Activated CD8-positive, alpha-beta memory T cell treated with anti-CD3 and anti-CD28 coated beads, Interleukin-2, amount 50 U/mL, for 1 hour (primary cell): Measurements from ENCODE around the gene CYB5R4.

Experiments
- DNase-seq: peaks from one replicate; pipeline ENCODE4 v3.0.0-alpha.2; 2020; ENCODE audit errors: extremely low read depth

CYB5R4 gene

GRCh38 chr6:83859410-83860358 is at the start of gene CYB5R4:
CYB5R4 (plus strand) TSS chr6:83859689; CDS start chr6:83859783, 94 bp downstream.
- DNase-seq, result peak; percentile 64

GRCh38 chr6:83812595-83812994 is 46.9 kb upstream of the CYB5R4 start:
- DNase-seq, result no peak

- no peak for DNase-seq
Observed at GRCh38 chr6:83815631-83816272, 43.7 kb upstream of the CYB5R4 start.

GRCh38 chr6:83822629-83823169 is 36.8 kb upstream of the CYB5R4 start:
- DNase-seq, result no peak

- DNase-seq, result no peak
Observed at GRCh38 chr6:83824388-83824801, 35.1 kb upstream of the CYB5R4 start.

- DNase-seq, result no peak
Observed at GRCh38 chr6:83824831-83825230, 34.7 kb upstream of the CYB5R4 start.

GRCh38 chr6:83827050-83827449 is 32.4 kb upstream of the CYB5R4 start:
- no peak for DNase-seq

GRCh38 chr6:83838727-83839126 is 20.8 kb upstream of the CYB5R4 start:
- no peak for DNase-seq

- no peak for DNase-seq
Observed at GRCh38 chr6:83844170-83844569, 15.3 kb upstream of the CYB5R4 start.

GRCh38 chr6:83846291-83846690 is 13.2 kb upstream of the CYB5R4 start:
- DNase-seq, result no peak

- no peak for DNase-seq
Observed at GRCh38 chr6:83847179-83847578, 12.3 kb upstream of the CYB5R4 start.

- no peak for DNase-seq
Observed at GRCh38 chr6:83849127-83849526, 10.4 kb upstream of the CYB5R4 start.

- DNase-seq, result no peak
Observed at GRCh38 chr6:83849610-83850009, 9.9 kb upstream of the CYB5R4 start.

- no peak for DNase-seq
Observed at GRCh38 chr6:83852528-83853177, 6.8 kb upstream of the CYB5R4 start.

GRCh38 chr6:83853178-83854000 is 6.1 kb upstream of the CYB5R4 start, which contains the start of gene RIPPLY2:
RIPPLY2 (plus strand) TSS chr6:83853360; CDS start chr6:83853417, 57 bp downstream.
- no peak for DNase-seq

GRCh38 chr6:83854001-83854501 is 5.4 kb upstream of the CYB5R4 start:
- no peak for DNase-seq

GRCh38 chr6:83854766-83855165 is 4.7 kb upstream of the CYB5R4 start:
- DNase-seq, result no peak

GRCh38 chr6:83860359-83860755 is 868 bp downstream of the CYB5R4 start:
- DNase-seq, result no peak

- DNase-seq, result no peak
Observed at GRCh38 chr6:83860782-83861495, 1.4 kb downstream of the CYB5R4 start.

GRCh38 chr6:83862776-83863471 is 3.4 kb downstream of the CYB5R4 start:
- no peak for DNase-seq
